PC-3 (cell line): ENCODE measurements around the gene OXCT2.
"Not testable (repeated sequence)": the region's sequence is repeated elsewhere in the genome, so short reads cannot be mapped to it uniquely, and the experiment has no call there.

Experiments
- CTCF ChIP-seq: fragments of 300-600 bp; sonication (generic); conservative IDR thresholded peaks from 2 replicates; pipeline ENCODE4 v1.5.1; 2017; ENCODE audit warnings: antibody characterized with exemption, low read depth, mild to moderate bottlenecking, low read length
- EZH2 ChIP-seq: fragments of 300-600 bp; sonication (generic); IDR thresholded peaks from one replicate; pipeline ENCODE4 v1.6.1; 2017; ENCODE audit warnings: antibody characterized with exemption, mild to moderate bottlenecking, low read length; ENCODE audit not compliant: unreplicated experiment

- TF ChIP-seq CTCF, EZH2: not testable (repeated sequence)
These were observed 11.5 kb upstream of the OXCT2 start for GRCh38 chr1:39782685-39783084.
